AG08395 (cell line): ENCODE results near the gene TMEM239.

ENCODE experiments used
- DNase-seq: peaks from one replicate; pipeline ENCODE4 v3.0.0; 2012; ENCODE audit warnings: mixed read lengths, low spot score

The TMEM239 gene

GRCh38 chr20:2849529-2849928 lies 33.4 kb downstream of the TMEM239 start:
- no peak for DNase-seq

GRCh38 chr20:2851086-2851485 lies 34.9 kb downstream of the TMEM239 start:
- no peak for DNase-seq

- no peak for DNase-seq
Observed at GRCh38 chr20:2858591-2858990, 42.4 kb downstream of the TMEM239 start.

GRCh38 chr20:2859330-2860121 lies 43.4 kb downstream of the TMEM239 start:
- peak; percentile 86 for DNase-seq

GRCh38 chr20:2864626-2865025 lies 48.5 kb downstream of the TMEM239 start:
- DNase-seq = no peak

GRCh38 chr20:2865101-2865500 lies 48.9 kb downstream of the TMEM239 start:
- no peak for DNase-seq

- no peak for DNase-seq
Observed at GRCh38 chr20:2865630-2866029, 49.5 kb downstream of the TMEM239 start.

- no peak for DNase-seq
Observed at GRCh38 chr20:2866236-2866635, 50.1 kb downstream of the TMEM239 start.

- DNase-seq = no peak
Observed at GRCh38 chr20:2867081-2867864, 51.1 kb downstream of the TMEM239 start.
